ENCODE results near the gene ADAMTS8.

- no peak for TF ChIP-seq CTCF (IDR thresholded peaks at IDR 0.05 in 2 of 3, conservative IDR thresholded peaks at IDR 0.05 in 1 of 3; ENCODE audit: control insufficient read depth in 2 of 3, extremely low read depth in 1 of 3, insufficient read depth in 1 of 3, low read depth in 3 of 3, low read length in 3 of 3)
- no peak for TF ChIP-seq PRDM15 (CRISPR knock-in tag; IDR thresholded peaks at IDR 0.05)
These were observed 13.3 kb upstream of the ADAMTS8 start for GRCh38 chr11:130441719-130442118.
